ENCODE data around the gene DMPK. TPM values are rescaled to one million over a fixed set of nuclear protein-coding genes. Genes with fewer than 3 reads are reported as not detected.
"Not testable (repeated sequence)": the region's sequence is repeated elsewhere in the genome, so short reads cannot be mapped to it uniquely, and the experiment has no call there.

DMPK gene
- total RNA-seq, 3 donors from 2014 or later, result 16.0 to 25.6 (median 24.5) TPM

GRCh38 chr19:45804959-45805230, 22.6 kb upstream of the DMPK start:
- H3K27me3 ChIP-seq, result no peaks in the 10 kb centered on the region
- no peaks in the 10 kb centered on the region for H3K9me3 ChIP-seq
- TF ChIP-seq POLR2A (IDR thresholded peaks at IDR 0.05), result no peak
- no peak for TF ChIP-seq POLR2AphosphoS5 (IDR thresholded peaks at IDR 0.05)
- no peak for TF ChIP-seq CTCF (IDR thresholded peaks at IDR 0.05)
- H3K27ac ChIP-seq, result no peak overlapping the region
- intact Hi-C loops (cut with DNase I; ENCODE audit: low total_unique reads), result no loop called here
- no peaks in the 10 kb centered on the region for H3K36me3 ChIP-seq
- DNase-seq (ENCODE audit: low spot score in 2 of 2), result no peak
- no peaks in the 10 kb centered on the region for H3K4me1 ChIP-seq
- H3K4me3 ChIP-seq, result no peak overlapping the region

GRCh38 chr19:45804140-45804958, 22.1 kb upstream of the DMPK start:
- Histone ChIP-seq H3K27ac (no peak overlapping the region), H3K27me3 (no peaks in the 10 kb centered on the region), H3K4me3 (no peak overlapping the region), H3K4me1 (no peaks in the 10 kb centered on the region), H3K9me3 (no peaks in the 10 kb centered on the region), H3K36me3 (no peaks in the 10 kb centered on the region)
- TF ChIP-seq POLR2A (IDR thresholded peaks at IDR 0.05), result no peak
- no peak for TF ChIP-seq CTCF (IDR thresholded peaks at IDR 0.05)
- TF ChIP-seq POLR2AphosphoS5 (IDR thresholded peaks at IDR 0.05), result no peak
- DNase-seq (ENCODE audit: low spot score in 2 of 2), result no peak
- intact Hi-C loops (cut with DNase I; ENCODE audit: low total_unique reads), result no loop called here

GRCh38 chr19:45801603-45802175, 19.4 kb upstream of the DMPK start:
- no peaks in the 10 kb centered on the region for H3K9me3 ChIP-seq
- no peak for DNase-seq (ENCODE audit: low spot score in 2 of 2)
- no peak overlapping the region for H3K4me3 ChIP-seq
- intact Hi-C loops (cut with DNase I; ENCODE audit: low total_unique reads), result no loop called here
- TF ChIP-seq CTCF (IDR thresholded peaks at IDR 0.05) (no peak), POLR2A (IDR thresholded peaks at IDR 0.05) (no peak), POLR2AphosphoS5 (IDR thresholded peaks at IDR 0.05) (no peak)
- no peaks in the 10 kb centered on the region for H3K27me3 ChIP-seq
- no peak overlapping the region for H3K27ac ChIP-seq
- no peaks in the 10 kb centered on the region for H3K36me3 ChIP-seq
- H3K4me1 ChIP-seq, result no peaks in the 10 kb centered on the region

- Histone ChIP-seq H3K36me3 (no peaks in the 10 kb centered on the region), H3K4me3 (no peak overlapping the region), H3K9me3 (no peaks in the 10 kb centered on the region), H3K27ac (no peak overlapping the region), H3K4me1 (no peaks in the 10 kb centered on the region), H3K27me3 (no peaks in the 10 kb centered on the region)
- no peak for TF ChIP-seq CTCF (IDR thresholded peaks at IDR 0.05)
- TF ChIP-seq POLR2AphosphoS5 (IDR thresholded peaks at IDR 0.05), result no peak
- TF ChIP-seq POLR2A (IDR thresholded peaks at IDR 0.05), result no peak
- no peak for DNase-seq (ENCODE audit: low spot score in 2 of 2)
- intact Hi-C loops (cut with DNase I; ENCODE audit: low total_unique reads), result no loop called here
These were observed 17.8 kb upstream of the DMPK start for GRCh38 chr19:45800070-45800553.

GRCh38 chr19:45799541-45799940, 17.3 kb upstream of the DMPK start:
- peak overlapping the region in 1 of 2 donors; percentile 27 for H3K27ac ChIP-seq
- H3K27me3 ChIP-seq; H3K4me3 ChIP-seq; H3K9me3 ChIP-seq; H3K4me1 ChIP-seq; DNase-seq (ENCODE audit: low spot score in 2 of 2); H3K36me3 ChIP-seq: not testable (repeated sequence)
- intact Hi-C loops (cut with DNase I; ENCODE audit: low total_unique reads), result loop anchor here (5.0 kb wide), 1 partner anchor 1898 kb away; no protein-coding TSS in a partner anchor

Measured in breast epithelium (tissue), 4 donors.